GM10248 (cell line): ENCODE measurements around the gene TARBP1.

Experiments
- CTCF ChIA-PET: fragments of 300-600 bp; sonication (Branson Sonifier 250); formaldehyde crosslinking; extraction: SDS; loops from one replicate; lab custom pipeline; 2021; ENCODE audit warnings: antibody characterized with exemption; lab: Yijun Ruan, JAX
- POLR2A ChIA-PET: fragments of 350-650 bp; sonication (Branson Sonifier 250); formaldehyde crosslinking; extraction: SDS; loops from one replicate; lab custom pipeline; 2020; ENCODE audit warnings: antibody characterized with exemption; lab: Yijun Ruan, JAX
- DNase-seq: peaks from one replicate; pipeline ENCODE4 v3.0.0; 2012; ENCODE audit errors: extremely low spot score
- TF ChIP-seq, protein P1 (sequence below): IDR thresholded peaks from 2 replicates; pipeline ENCODE4 v1.5.1; 2012; ENCODE audit warnings: mild to moderate bottlenecking, low read depth; ENCODE audit errors: extremely low read depth, missing control alignments, control extremely low read depth

TARBP1 gene

DNA sequence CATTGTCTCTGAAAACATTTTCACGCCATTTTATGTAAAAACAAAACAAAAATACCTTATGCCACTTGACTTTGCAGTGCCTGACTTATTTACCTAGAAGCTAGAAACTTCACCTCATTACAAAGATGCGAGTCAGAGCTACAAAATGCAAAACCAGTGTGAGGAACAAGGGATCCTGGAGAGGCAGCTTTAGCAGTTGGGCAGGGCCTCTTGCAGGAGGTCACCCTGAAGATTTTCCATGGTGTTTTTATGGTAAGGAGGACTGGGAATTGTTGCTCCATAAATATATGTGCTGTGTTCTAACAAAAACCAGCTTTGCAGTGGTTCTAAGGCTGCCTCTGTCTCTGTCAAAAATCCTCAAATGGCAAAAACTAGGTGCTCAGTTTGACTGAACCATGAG lies 36.4 kb upstream of the TARBP1 start:
- ChIA-PET CTCF (interaction anchor here (1.2 to 1.7 kb wide), 3 partner anchors 12 to 581 kb away, joined by 3 to 7 read pairs (median 4); no protein-coding TSS in a partner anchor), POLR2A (no interaction called here)
- no peak for DNase-seq
- TF ChIP-seq, protein P1, sequence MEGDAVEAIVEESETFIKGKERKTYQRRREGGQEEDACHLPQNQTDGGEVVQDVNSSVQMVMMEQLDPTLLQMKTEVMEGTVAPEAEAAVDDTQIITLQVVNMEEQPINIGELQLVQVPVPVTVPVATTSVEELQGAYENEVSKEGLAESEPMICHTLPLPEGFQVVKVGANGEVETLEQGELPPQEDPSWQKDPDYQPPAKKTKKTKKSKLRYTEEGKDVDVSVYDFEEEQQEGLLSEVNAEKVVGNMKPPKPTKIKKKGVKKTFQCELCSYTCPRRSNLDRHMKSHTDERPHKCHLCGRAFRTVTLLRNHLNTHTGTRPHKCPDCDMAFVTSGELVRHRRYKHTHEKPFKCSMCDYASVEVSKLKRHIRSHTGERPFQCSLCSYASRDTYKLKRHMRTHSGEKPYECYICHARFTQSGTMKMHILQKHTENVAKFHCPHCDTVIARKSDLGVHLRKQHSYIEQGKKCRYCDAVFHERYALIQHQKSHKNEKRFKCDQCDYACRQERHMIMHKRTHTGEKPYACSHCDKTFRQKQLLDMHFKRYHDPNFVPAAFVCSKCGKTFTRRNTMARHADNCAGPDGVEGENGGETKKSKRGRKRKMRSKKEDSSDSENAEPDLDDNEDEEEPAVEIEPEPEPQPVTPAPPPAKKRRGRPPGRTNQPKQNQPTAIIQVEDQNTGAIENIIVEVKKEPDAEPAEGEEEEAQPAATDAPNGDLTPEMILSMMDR, result no peak

DNA sequence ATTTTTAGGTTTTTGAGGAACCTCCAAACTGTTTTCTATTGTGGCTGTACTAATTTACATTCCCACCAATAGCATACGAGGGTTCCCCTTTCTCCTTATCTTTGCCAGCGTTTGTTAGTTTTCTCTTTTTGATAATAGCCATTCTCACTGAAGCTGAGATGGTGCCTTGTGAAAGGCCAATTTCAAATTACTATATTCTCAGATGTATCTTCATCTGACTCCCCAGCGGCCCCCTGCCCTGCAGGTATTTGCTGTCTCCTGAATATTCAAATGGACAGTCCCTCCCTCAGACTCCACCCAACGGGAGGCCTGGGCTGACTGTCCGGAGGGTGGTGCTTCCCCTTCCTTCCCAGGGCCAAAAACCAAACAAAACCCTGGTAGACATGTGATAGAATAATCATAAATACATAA lies 33.5 kb upstream of the TARBP1 start:
- TF ChIP-seq, protein P1, result no peak
- ChIA-PET POLR2A (no interaction called here), CTCF (no interaction called here)
- no peak for DNase-seq

DNA sequence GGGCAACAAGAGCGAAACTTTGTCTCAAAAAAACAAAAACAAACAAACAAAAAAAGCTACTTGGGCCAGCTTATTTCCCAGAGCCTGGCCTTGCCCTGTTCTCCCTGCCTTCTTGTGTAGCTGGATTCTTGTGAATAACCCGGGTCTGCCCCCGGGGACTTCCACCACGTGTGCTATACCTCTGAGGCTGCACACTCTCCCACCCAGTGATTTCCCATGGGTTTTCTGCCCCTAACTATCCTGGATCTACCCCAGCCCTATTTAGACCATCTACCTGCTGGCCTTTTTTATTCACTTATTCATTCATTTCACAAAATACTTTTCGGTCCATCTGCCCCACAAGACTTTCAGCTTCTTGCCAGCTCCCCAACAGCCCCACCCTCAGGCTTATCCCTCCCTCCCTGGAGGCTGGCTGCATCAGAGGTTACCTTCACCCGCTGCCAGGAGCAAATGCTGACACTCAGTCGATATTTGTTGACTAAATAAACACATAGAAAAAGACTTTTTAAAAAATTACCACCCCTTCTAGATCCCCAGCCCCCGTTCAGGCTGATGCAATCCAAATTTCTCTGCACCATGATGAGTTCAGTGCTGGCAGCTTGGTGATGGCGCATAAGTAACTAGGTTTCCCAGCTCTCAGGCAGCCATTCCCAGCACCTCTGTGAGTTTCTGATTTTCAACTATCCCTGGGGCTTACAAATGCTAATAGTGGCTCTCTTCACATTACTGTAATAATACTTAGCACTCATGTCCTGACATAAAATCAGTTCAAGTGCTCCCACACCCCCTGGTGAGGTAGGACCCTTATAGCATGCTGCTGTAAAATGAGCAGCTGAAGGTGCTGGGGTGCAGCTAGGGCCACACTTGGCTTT lies 30.7 kb upstream of the TARBP1 start:
- TF ChIP-seq, protein P1, result no peak
- DNase-seq, result no peak
- CTCF ChIA-PET, result interaction anchor here (1.2 to 3.9 kb wide), 6 partner anchors 8 to 14 kb away, joined by 3 to 15 read pairs (median 4); no protein-coding TSS in a partner anchor
- POLR2A ChIA-PET, result no interaction called here

DNA sequence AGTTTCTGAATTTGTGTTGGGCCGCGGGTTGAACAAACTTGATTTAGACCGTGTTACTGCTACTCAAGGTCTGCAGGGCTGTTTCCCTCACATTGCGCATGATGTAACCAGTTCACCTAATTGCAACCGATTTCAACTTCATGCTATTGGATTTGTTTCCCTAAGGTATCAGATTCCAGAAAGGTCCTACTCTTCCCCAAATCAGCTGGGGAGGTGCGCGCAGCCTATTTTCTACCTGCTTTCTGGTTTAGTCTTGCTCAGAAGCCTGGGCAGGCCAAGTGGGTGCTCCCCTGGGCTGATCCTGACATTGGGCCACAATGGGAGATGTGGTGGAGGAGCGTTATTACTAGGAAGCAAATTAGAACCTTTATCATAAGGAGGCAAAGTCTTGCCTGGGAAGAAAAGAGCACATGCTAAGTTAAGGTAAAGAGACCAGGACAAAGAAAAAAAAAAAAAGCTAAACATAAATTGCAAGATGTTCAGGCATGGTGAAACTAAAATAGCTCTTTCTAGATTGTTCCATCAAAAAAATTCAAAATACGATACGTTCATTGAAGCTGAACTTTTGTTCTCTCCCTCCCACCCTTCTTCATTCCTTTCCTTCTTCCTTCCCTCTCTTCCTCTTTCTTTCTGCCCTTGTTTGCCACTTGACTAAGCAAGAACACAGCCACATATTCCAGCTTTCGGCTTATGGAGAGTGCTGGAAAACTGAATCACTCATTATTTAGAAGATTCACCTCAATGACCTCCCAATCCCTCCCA lies 28.8 kb upstream of the TARBP1 start:
- DNase-seq, result no peak
- ChIA-PET CTCF (interaction anchor here (0.8 to 3.9 kb wide), 5 partner anchors 8 to 576 kb away, joined by 3 to 15 read pairs (median 5); no protein-coding TSS in a partner anchor), POLR2A (interaction anchor here (0.6 kb wide), 1 partner anchor 479 kb away, joined by 4 read pairs; no protein-coding TSS in a partner anchor)
- TF ChIP-seq, protein P1, result no peak

DNA sequence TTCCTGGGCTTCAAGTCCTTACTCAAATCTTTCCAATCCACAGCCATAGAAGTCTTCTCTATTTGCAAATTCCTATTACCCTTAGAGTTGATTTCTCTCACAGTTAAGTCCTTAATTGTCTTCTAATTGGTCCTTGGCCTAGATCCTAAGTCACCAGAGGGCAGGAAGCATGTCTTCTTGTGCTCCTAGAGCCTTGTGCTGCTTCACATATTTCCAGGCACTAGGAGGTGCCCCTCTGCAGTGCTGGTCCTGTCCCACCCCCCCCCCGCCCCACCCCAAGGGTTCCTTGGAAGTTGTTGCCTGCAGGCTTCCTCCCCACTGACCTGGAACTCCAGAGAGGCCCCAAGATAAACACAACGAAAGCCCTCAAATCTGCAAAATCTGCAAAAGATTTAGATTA lies 28.1 kb upstream of the TARBP1 start:
- TF ChIP-seq, protein P1, result no peak
- no peak for DNase-seq
- ChIA-PET CTCF (no interaction called here), POLR2A (no interaction called here)

DNA sequence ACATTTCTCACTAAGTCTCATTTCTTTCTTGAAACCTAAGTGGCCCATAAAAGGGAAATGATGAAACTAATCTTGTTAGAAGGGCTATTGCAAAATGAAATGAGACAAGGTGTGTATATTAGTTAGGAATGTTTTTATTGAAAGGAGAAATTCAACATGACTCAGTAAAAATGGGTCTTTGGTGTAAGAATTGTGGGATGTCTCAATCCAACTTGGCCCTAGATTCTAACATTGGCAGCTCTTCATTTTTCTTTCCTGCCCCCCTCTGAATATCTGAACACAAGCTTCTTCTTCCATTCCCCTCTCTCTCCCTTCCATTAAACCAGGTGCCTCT lies 26.8 kb upstream of the TARBP1 start:
- DNase-seq, result no peak
- TF ChIP-seq, protein P1, result no peak
- POLR2A ChIA-PET, result no interaction called here
- CTCF ChIA-PET, result interaction anchor here (1.1 kb wide), 1 partner anchor 19 kb away, joined by 3 read pairs; no protein-coding TSS in a partner anchor
